Measurements from ENCODE around the gene RGS9BP. TPM values are rescaled to one million over a fixed set of nuclear protein-coding genes. Genes with fewer than 3 reads are reported as not detected.

Gene RGS9BP
- total RNA-seq (under 1 TPM; 0.16 to 0.36 TPM), polyA plus RNA-seq (under 1 TPM; 0.19 to 0.23 (median 0.20) TPM), total RNA-seq (0 to 0.59 (median 0.13) reads per million in 6 experiments)

DNA sequence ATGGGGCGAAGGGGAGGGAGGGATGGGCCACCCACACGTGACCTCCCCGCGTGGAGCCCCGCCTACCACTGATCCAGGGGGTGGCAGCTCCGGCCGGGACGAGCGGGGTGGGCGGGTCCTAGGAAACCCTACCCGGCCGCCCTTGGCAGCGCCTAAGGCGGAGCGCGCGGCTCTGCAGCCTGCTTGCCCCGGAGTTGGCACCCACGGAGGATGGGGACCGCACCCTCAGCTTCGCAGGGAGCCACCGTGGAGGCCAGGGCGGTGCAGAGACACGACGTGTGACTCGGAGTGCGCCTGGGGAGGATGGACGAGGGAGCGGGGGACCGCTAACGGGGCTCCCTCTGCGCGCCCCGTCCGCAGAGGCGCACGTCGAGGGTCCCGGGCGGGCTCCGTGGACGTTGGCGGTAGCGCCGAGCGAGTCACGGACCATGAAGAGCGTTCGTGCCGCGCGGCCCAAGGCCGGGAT lies at the start of gene RGS9BP:
RGS9BP (plus strand) TSS at position 129 of the 466 bp plus-strand sequence. CDS start 416 bp downstream, outside the sequence.
- Mint-ChIP-seq H3K4me3 (peak within 1 kb of the TSS; percentile 83 to 96 (median 92)), H3K36me3 (no peaks in the 10 kb centered on the region), H3K9me3 (no peaks in the 10 kb centered on the region), H3K4me1 (peaks cover 14 to 42% (median 36%) of the 10 kb centered on the region in 4 donors), H3K27ac (peak within 1 kb of the TSS; percentile 13 to 90 (median 68)), H3K27me3 (peaks cover 6 to 14% (median 9%) of the 10 kb centered on the region in 5 donors)
- peak; percentile 30 to 77 (median 54) for DNase-seq
- ATAC-seq = peak; percentile 40 to 45
- POLR2A ChIA-PET = interaction anchor here (0.9 to 3.1 kb wide), 11 partner anchors 11 to 699 kb away, joined by 3 to 41 read pairs (median 4); partner anchors contain the start of genes DPY19L3, NUDT19, PDCD5 and ZNF507

DNA sequence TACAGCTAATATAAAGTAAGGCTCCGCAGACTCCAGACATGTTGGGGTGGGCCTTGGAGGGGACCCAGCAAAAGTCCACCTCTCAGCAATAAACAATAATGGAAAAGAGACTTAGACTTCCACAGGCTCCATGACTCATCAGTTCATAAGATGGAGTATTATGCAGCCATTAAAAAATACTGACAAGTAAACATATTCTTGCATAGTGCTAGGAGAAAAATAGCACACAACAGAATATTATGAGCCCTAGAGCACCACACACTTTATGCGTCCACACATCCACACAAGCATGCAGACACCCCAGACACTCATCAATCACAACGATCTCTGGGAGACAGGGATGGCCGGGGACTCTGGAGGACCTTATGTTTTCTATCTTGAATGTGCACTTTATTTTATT lies 48.7 kb upstream of the RGS9BP start:
- H3K27ac Mint-ChIP-seq = no peak overlapping the region
- DNase-seq (no peak), ATAC-seq (no peak)
- H3K36me3 Mint-ChIP-seq = peaks cover 0 to 74% (median 19%) of the 10 kb centered on the region in 3 donors
- POLR2A ChIA-PET = no interaction called here
- H3K9me3 Mint-ChIP-seq = no peaks in the 10 kb centered on the region
- H3K4me1 Mint-ChIP-seq = no peaks in the 10 kb centered on the region
- no peaks in the 10 kb centered on the region for H3K27me3 Mint-ChIP-seq
- H3K4me3 Mint-ChIP-seq = no peak overlapping the region

GRCh38 chr19:32627714-32628270 lies 47.9 kb upstream of the RGS9BP start:
- no peak overlapping the region for H3K4me3 Mint-ChIP-seq
- H3K27ac Mint-ChIP-seq = no peak overlapping the region
- POLR2A ChIA-PET = no interaction called here
- DNase-seq (no peak), ATAC-seq (no peak)
- peaks cover 0 to 71% (median 16%) of the 10 kb centered on the region in 3 donors for H3K36me3 Mint-ChIP-seq
- no peaks in the 10 kb centered on the region for H3K27me3 Mint-ChIP-seq
- H3K9me3 Mint-ChIP-seq = no peaks in the 10 kb centered on the region
- no peaks in the 10 kb centered on the region for H3K4me1 Mint-ChIP-seq

- POLR2A ChIA-PET = interaction anchor here (0.5 kb wide), 1 partner anchor 1617 kb away, joined by 3 read pairs; no protein-coding TSS in a partner anchor
- H3K4me3 Mint-ChIP-seq = no peak overlapping the region
- H3K9me3 Mint-ChIP-seq = no peaks in the 10 kb centered on the region
- no peak for DNase-seq
- H3K27me3 Mint-ChIP-seq = no peaks in the 10 kb centered on the region
- no peak for ATAC-seq
- H3K27ac Mint-ChIP-seq = no peak overlapping the region
- H3K36me3 Mint-ChIP-seq = peaks cover 0 to 62% (median 9%) of the 10 kb centered on the region in 3 donors
- no peaks in the 10 kb centered on the region for H3K4me1 Mint-ChIP-seq
Observed at GRCh38 chr19:32630338-32630737, 45.3 kb upstream of the RGS9BP start.

- H3K36me3 Mint-ChIP-seq = peaks cover 0 to 64% (median 7%) of the 10 kb centered on the region in 3 donors
- DNase-seq (no peak), ATAC-seq (no peak)
- no peak overlapping the region for H3K27ac Mint-ChIP-seq
- H3K4me3 Mint-ChIP-seq = no peak overlapping the region
- POLR2A ChIA-PET = no interaction called here
- H3K27me3 Mint-ChIP-seq = no peaks in the 10 kb centered on the region
- no peaks in the 10 kb centered on the region for H3K9me3 Mint-ChIP-seq
- H3K4me1 Mint-ChIP-seq = no peaks in the 10 kb centered on the region
Observed at GRCh38 chr19:32631381-32631780, 44.3 kb upstream of the RGS9BP start.

DNA sequence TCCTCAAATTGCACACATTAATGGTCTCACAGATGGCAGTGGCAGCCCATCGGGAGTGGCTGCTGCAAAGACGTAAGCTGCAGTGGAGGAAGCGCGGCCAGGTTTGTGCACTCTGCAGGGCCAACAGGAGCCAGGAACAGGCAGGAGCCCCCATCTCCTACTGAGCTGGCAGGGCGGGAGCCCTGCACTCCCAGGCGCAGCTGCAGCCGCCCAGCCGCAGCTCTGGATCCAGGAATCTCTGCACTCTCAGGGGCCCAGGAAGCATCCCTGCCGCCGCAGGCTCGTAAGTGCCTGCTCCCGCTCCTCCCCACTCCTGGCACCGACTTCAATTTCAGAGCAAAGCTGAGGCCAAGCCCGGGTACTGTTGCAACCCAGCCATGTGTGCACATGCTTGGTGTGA lies 38.2 kb upstream of the RGS9BP start:
- H3K27ac Mint-ChIP-seq = no peak overlapping the region
- H3K4me1 Mint-ChIP-seq = peaks cover 4 to 15% (median 10%) of the 10 kb centered on the region in 4 donors
- no peak overlapping the region for H3K4me3 Mint-ChIP-seq
- no peaks in the 10 kb centered on the region for H3K9me3 Mint-ChIP-seq
- H3K36me3 Mint-ChIP-seq = peaks cover 0 to 69% (median 23%) of the 10 kb centered on the region in 3 donors
- H3K27me3 Mint-ChIP-seq = no peaks in the 10 kb centered on the region
- ATAC-seq (no peak), DNase-seq (no peak)
- POLR2A ChIA-PET = no interaction called here

GRCh38 chr19:32638625-32639024 lies 37.0 kb upstream of the RGS9BP start:
- Mint-ChIP-seq H3K4me1 (peaks cover 14 to 27% (median 22%) of the 10 kb centered on the region in 4 donors), H3K27ac (no peak overlapping the region), H3K27me3 (no peaks in the 10 kb centered on the region), H3K4me3 (no peak overlapping the region), H3K36me3 (peaks cover 0 to 69% (median 23%) of the 10 kb centered on the region in 3 donors), H3K9me3 (no peaks in the 10 kb centered on the region)
- POLR2A ChIA-PET = no interaction called here
- no peak for DNase-seq
- ATAC-seq = no peak

DNA sequence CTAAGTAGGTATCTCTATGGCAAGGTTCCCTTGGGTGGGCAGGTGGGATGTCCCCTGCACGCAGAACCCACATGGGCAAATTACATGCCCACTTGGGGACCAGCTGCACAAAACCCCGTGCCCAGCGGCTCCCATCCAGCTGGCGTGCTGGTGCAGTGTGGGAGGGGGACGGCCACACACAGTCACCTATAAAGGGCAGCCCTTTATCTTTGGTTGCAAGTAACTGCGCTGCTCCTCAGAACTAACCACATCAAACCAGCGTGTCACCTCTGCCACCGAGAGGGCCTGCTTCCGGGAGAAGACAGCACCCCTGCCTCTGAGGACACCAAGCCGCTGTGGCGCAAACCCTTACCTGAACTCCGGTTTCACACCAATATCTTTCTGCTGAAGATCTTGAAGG lies 32.9 kb upstream of the RGS9BP start:
- H3K4me1 Mint-ChIP-seq = peaks cover 16 to 47% (median 37%) of the 10 kb centered on the region in 4 donors
- no peaks in the 10 kb centered on the region for H3K27me3 Mint-ChIP-seq
- DNase-seq (peak; percentile 19 to 84 (median 68)), ATAC-seq (peak; percentile 98 to 99)
- peaks cover 0 to 61% (median 31%) of the 10 kb centered on the region in 3 donors for H3K36me3 Mint-ChIP-seq
- POLR2A ChIA-PET = interaction anchor here (0.6 to 2.9 kb wide), 2 partner anchors 33 to 438 kb away, joined by 3 to 11 read pairs; partner anchors contain the start of genes ANKRD27 and RGS9BP
- peak overlapping the region; percentile 51 to 91 (median 85) for H3K27ac Mint-ChIP-seq
- no peaks in the 10 kb centered on the region for H3K9me3 Mint-ChIP-seq
- peak overlapping the region; percentile 40 to 85 (median 71) for H3K4me3 Mint-ChIP-seq

DNA sequence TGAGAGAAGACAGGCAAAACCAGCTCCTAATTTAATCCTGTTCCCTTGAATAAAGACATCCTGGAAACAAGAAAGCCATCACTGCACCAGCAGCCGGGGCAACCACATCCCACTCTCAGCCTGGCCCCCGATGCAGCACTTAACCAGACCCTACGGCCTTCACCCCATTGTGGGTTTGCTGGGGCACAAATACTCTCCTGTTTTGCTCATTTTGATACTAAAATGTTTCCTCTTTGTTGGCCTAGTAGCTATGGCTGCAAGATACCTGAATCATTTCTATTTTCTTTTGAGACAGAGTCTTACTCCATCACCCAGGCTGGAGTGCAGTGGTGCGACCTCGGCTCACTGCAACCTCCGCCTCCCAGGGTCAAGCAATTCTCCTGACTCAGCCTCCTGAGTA lies 29.1 kb upstream of the RGS9BP start:
- peak overlapping the region in 2 of 10 donors; percentile 4 to 40 for H3K27ac Mint-ChIP-seq
- POLR2A ChIA-PET = no interaction called here

GRCh38 chr19:32647361-32647760 lies 28.3 kb upstream of the RGS9BP start:
- DNase-seq (peak in 1 of 10 donors; percentile 5), ATAC-seq (no peak)
- H3K4me3 Mint-ChIP-seq = peak overlapping the region in 4 of 10 donors; percentile 24 to 61 (median 58)
- H3K36me3 Mint-ChIP-seq = peaks cover 0 to 53% (median 21%) of the 10 kb centered on the region in 3 donors
- peak overlapping the region in 6 of 10 donors; percentile 40 to 86 (median 74) for H3K27ac Mint-ChIP-seq
- no peaks in the 10 kb centered on the region for H3K9me3 Mint-ChIP-seq
- peaks cover 12 to 44% (median 30%) of the 10 kb centered on the region in 4 donors for H3K4me1 Mint-ChIP-seq
- no peaks in the 10 kb centered on the region for H3K27me3 Mint-ChIP-seq
- POLR2A ChIA-PET = no interaction called here

More for the DNA sequence above, 29.1 kb upstream of the RGS9BP start:
- ATAC-seq (no peak), DNase-seq (no peak)
- Mint-ChIP-seq H3K27me3 (no peaks in the 10 kb centered on the region), H3K4me1 (peaks cover 16 to 52% (median 37%) of the 10 kb centered on the region in 4 donors), H3K9me3 (no peaks in the 10 kb centered on the region), H3K4me3 (peak overlapping the region in 1 of 10 donors; percentile 54), H3K36me3 (peaks cover 0 to 55% (median 21%) of the 10 kb centered on the region in 3 donors)

DNA sequence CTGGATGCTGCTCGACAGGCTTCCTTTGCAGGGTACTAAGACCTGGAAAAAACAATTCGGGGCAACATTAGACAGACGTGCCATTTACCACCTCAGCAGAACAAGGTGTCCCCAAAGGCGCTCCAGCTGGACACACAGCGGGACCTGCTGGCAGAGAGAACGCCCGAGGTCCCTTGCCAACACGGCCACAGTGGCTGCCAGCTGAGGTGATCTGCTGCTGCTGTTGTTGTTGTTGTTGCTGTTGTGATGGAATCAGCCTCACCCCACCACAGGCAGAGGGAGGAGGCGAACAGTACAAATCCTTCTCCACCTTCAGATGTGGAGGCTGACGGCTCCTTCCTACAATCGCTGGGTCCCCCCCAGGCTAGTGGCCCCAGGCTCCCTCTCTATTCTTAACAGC lies 25.9 kb upstream of the RGS9BP start:
- POLR2A ChIA-PET = no interaction called here
- Mint-ChIP-seq H3K4me1 (peaks cover 2 to 27% (median 15%) of the 10 kb centered on the region in 4 donors), H3K9me3 (no peaks in the 10 kb centered on the region), H3K27ac (no peak overlapping the region), H3K36me3 (peaks cover 0 to 53% (median 16%) of the 10 kb centered on the region in 3 donors), H3K4me3 (no peak overlapping the region), H3K27me3 (no peaks in the 10 kb centered on the region)
- ATAC-seq (no peak), DNase-seq (no peak)

- ATAC-seq (no peak), DNase-seq (no peak)
- POLR2A ChIA-PET = no interaction called here
- no peak overlapping the region for H3K27ac Mint-ChIP-seq
- H3K9me3 Mint-ChIP-seq = no peaks in the 10 kb centered on the region
- H3K36me3 Mint-ChIP-seq = peaks cover 0 to 60% (median 16%) of the 10 kb centered on the region in 3 donors
- H3K4me1 Mint-ChIP-seq = peaks cover 2 to 27% (median 15%) of the 10 kb centered on the region in 4 donors
- no peaks in the 10 kb centered on the region for H3K27me3 Mint-ChIP-seq
- H3K4me3 Mint-ChIP-seq = no peak overlapping the region
Observed at GRCh38 chr19:32650671-32651070, 25.0 kb upstream of the RGS9BP start.

GRCh38 chr19:32651729-32652140 lies 23.9 kb upstream of the RGS9BP start:
- ATAC-seq = no peak
- H3K4me3 Mint-ChIP-seq = no peak overlapping the region
- DNase-seq = no peak
- H3K9me3 Mint-ChIP-seq = no peaks in the 10 kb centered on the region
- peaks cover 0 to 67% (median 13%) of the 10 kb centered on the region in 3 donors for H3K36me3 Mint-ChIP-seq
- peaks cover 2 to 24% (median 12%) of the 10 kb centered on the region in 4 donors for H3K4me1 Mint-ChIP-seq
- H3K27me3 Mint-ChIP-seq = no peaks in the 10 kb centered on the region
- H3K27ac Mint-ChIP-seq = no peak overlapping the region
- POLR2A ChIA-PET = no interaction called here

Measured in naive thymus-derived CD8-positive, alpha-beta T cell (primary cell).